Retinal pigment epithelial cell (primary cell): ENCODE measurements around the gene HOMER3.

Source experiments
- DNase-seq: peaks from one replicate; pipeline ENCODE4 v3.0.0-alpha.2; 2010; ENCODE audit warnings: low read depth
- H3K4me3 ChIP-seq: 2 replicates; pipeline ENCODE4 v1.5.1; 2011; ENCODE audit warnings: mild to moderate bottlenecking, low read length, control low read depth, moderate library complexity
- TF ChIP-seq, protein P1 (sequence below): conservative IDR thresholded peaks from 2 replicates; pipeline ENCODE4 v1.5.1; 2011; ENCODE audit warnings: low read depth, low read length, control low read depth, inconsistent platforms

Gene HOMER3

GRCh38 chr19:18969931-18970659, 29.1 kb upstream of the HOMER3 start:
- TF ChIP-seq, protein P1, sequence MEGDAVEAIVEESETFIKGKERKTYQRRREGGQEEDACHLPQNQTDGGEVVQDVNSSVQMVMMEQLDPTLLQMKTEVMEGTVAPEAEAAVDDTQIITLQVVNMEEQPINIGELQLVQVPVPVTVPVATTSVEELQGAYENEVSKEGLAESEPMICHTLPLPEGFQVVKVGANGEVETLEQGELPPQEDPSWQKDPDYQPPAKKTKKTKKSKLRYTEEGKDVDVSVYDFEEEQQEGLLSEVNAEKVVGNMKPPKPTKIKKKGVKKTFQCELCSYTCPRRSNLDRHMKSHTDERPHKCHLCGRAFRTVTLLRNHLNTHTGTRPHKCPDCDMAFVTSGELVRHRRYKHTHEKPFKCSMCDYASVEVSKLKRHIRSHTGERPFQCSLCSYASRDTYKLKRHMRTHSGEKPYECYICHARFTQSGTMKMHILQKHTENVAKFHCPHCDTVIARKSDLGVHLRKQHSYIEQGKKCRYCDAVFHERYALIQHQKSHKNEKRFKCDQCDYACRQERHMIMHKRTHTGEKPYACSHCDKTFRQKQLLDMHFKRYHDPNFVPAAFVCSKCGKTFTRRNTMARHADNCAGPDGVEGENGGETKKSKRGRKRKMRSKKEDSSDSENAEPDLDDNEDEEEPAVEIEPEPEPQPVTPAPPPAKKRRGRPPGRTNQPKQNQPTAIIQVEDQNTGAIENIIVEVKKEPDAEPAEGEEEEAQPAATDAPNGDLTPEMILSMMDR, result no peak
- DNase-seq, result no peak
- H3K4me3 ChIP-seq, result no peak overlapping the region

DNA sequence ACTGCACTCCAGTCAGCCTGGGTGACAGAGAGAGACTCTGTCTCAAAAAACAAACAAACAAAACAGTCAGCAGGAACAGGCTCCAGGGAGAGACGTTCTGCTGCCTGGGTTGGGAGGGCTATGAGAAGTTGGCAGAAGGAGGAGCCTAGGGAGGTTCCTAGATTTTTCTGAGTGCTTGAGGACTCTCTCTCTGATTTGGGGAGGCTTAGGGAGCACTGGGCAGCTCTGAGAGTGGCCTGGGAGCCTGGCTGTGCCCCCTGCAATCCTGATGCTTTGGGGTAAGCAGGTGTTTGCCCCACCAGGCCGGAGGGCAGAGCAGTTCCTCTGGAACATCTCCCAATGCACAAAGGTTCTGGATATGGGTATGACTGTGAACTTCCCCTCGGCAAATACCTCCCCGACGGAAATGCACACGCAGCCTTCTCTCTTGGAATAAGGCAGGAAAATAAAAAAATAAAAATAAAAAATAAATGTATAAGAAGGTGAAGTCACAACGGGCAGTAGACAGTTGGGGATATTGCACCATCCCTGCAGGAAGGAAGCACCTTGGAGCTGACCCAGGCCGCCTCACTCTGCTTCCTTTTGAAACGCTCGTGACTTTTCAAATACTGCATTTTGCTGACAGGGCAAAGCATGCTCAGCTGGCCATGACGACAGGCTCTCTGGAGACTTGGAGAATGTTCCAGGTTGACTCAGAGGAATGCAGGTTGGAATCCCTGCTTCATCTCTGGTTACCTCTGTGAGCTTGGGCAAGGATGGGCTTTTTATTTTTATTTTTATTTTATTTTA, 26.5 kb upstream of the HOMER3 start:
- no peak for DNase-seq
- TF ChIP-seq, protein P1, result no peak
- no peak overlapping the region for H3K4me3 ChIP-seq

GRCh38 chr19:18966307-18966706, 25.3 kb upstream of the HOMER3 start:
- no peak for DNase-seq
- H3K4me3 ChIP-seq, result no peak overlapping the region
- TF ChIP-seq, protein P1, result no peak

GRCh38 chr19:18964121-18964520, 23.1 kb upstream of the HOMER3 start:
- no peak overlapping the region for H3K4me3 ChIP-seq
- DNase-seq, result no peak
- TF ChIP-seq, protein P1, result no peak

GRCh38 chr19:18961767-18962620, 21.0 kb upstream of the HOMER3 start:
- no peak for DNase-seq
- no peak overlapping the region for H3K4me3 ChIP-seq
- TF ChIP-seq, protein P1, result no peak

DNA sequence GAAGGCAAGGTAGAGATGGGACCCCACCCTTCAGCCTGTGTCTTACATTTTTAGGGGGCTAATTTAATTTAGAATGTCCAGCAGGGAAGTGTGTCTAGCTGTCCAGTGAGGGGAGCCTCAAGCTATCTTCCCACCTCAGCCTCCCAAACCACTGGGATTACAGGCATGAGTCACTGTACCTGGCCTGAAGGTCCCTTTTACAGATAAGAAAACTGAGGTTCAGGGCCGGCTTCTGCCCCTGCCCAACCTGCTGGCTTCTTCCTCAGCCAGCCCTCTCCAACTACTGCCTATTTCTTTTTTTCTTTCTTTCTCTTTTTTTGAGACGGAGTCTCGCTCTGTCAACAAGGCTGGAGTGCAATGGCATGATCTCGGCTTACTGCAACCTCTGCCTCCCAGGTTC, 19.4 kb upstream of the HOMER3 start:
- no peak overlapping the region for H3K4me3 ChIP-seq
- no peak for DNase-seq
- TF ChIP-seq, protein P1, result no peak
